HepG2 (cell line): Measurements from ENCODE around the gene TSC22D4. TPM values are rescaled to one million over a fixed set of nuclear protein-coding genes. Genes with fewer than 3 reads are reported as not detected.
A peak's percentile ranks its signal among the peaks of the same experiment; 100 is the strongest.

Source experiments
- DNMT1 ChIP-seq: sonication (generic); formaldehyde crosslinking; IDR thresholded peaks from 2 replicates; pipeline ENCODE4 v1.5.1; 2020; ENCODE audit warnings: mild to moderate bottlenecking, missing genetic modification reagents
- KAT7 ChIP-seq: IDR thresholded peaks from 2 replicates; pipeline ENCODE4 v1.6.1; 2018; ENCODE audit warnings: borderline replicate concordance, missing compliant biosample characterization
- KLF11 ChIP-seq: IDR thresholded peaks from 2 replicates; pipeline ENCODE4 v1.6.1; 2016; ENCODE audit warnings: missing compliant biosample characterization
- NFIC ChIP-seq: IDR thresholded peaks from 2 replicates; pipeline ENCODE4 v1.6.1; 2012; ENCODE audit warnings: mild to moderate bottlenecking, low read length, inconsistent platforms
- POLR2G ChIP-seq: fragments of 200-400 bp; formaldehyde crosslinking; IDR thresholded peaks from 2 replicates; pipeline ENCODE4 v1.6.1; 2018; ENCODE audit warnings: mild to moderate bottlenecking, low read depth, low read length, moderate library complexity
- SNAPC4 ChIP-seq: sonication (generic); formaldehyde crosslinking; IDR thresholded peaks from 2 replicates; pipeline ENCODE4 v1.4.0; 2020; ENCODE audit warnings: mild to moderate bottlenecking, missing genetic modification reagents
- SRSF9 ChIP-seq: fragments of 200-400 bp; formaldehyde crosslinking; IDR thresholded peaks from 2 replicates; pipeline ENCODE4 v1.6.1; 2018; ENCODE audit warnings: borderline replicate concordance, mild to moderate bottlenecking, low read depth, low read length; ENCODE audit not compliant: insufficient read depth, poor library complexity, severe bottlenecking
- UBTF ChIP-seq: sonication (generic); formaldehyde crosslinking; IDR thresholded peaks from 2 replicates; pipeline ENCODE4 v1.4.0; 2020; ENCODE audit warnings: mild to moderate bottlenecking, missing genetic modification reagents
- ZHX2 ChIP-seq, 2 experiments: sonication (generic) in 1 of 2; formaldehyde crosslinking in 1 of 2; IDR thresholded peaks; 2 replicates each; pipeline versions ENCODE4 v1.6.1 to v1.9.0; 2014 to 2022; ENCODE audit warnings: antibody characterized with exemption in 1 of 2, borderline replicate concordance in 1 of 2, inconsistent platforms in 1 of 2, low read depth in 1 of 2, missing genetic modification reagents in 1 of 2
- ZNF430 ChIP-seq: sonication (generic); formaldehyde crosslinking; IDR thresholded peaks from 2 replicates; pipeline ENCODE4 v1.9.0; 2021; ENCODE audit warnings: mild to moderate bottlenecking, missing genetic modification reagents
- ZNF773 ChIP-seq: sonication (generic); formaldehyde crosslinking; IDR thresholded peaks from 2 replicates; pipeline ENCODE4 v1.4.0; 2020; ENCODE audit warnings: missing genetic modification reagents, borderline replicate concordance
- ZSCAN5A ChIP-seq: sonication (generic); formaldehyde crosslinking; IDR thresholded peaks from 2 replicates; pipeline ENCODE4 v1.8.0; 2022; ENCODE audit warnings: mild to moderate bottlenecking, missing genetic modification reagents, borderline replicate concordance
- polyA plus RNA-seq, 8 experiments: library from polyadenylated mRNA; depleted of rRNA in 3 of 8; stranded (reverse) in 7 of 8; unstranded in 1 of 8; fragments of >200 nt; fragmentation: Illumina TruSeq in 4 of 8; extraction: Trizol in 4 of 8; gene quantifications; 2 replicates each; pipeline versions ENCODE4 v1.2.1 to v1.2.3, GENCODE V29; 2011 to 2016; ENCODE audit warnings: low read depth in 4 of 8, missing spikeins in 1 of 8, mixed read lengths in 1 of 8; ENCODE audit not compliant: insufficient read depth in 1 of 8
- total RNA-seq, 5 experiments: library from RNA; depleted of rRNA; stranded (reverse); fragments of >200 nt; fragmentation: Illumina TruSeq; extraction: Trizol; gene quantifications; 2 replicates each; pipeline ENCODE4 v1.2.3, GENCODE V29; 2016; ENCODE audit warnings: low read depth in 1 of 5

The TSC22D4 gene
- total and polyA plus RNA-seq, 2 of the 13 experiments (the other 11 are each of a cell fraction or from before 2014, with no cell fraction given) = 7.7 to 8.7 TPM

GRCh38 chr7:100429637-100430492 lies 49.1 kb downstream of the TSC22D4 start, which contains the start of gene MEPCE (continued):
- TF ChIP-seq KAT7 (peak; percentile 39; the same call in 1 of the 2 replicates), DNMT1 (no peak), ZSCAN5A (CRISPR knock-in tag) (0 out of 2 replicates have a peak, but pooled peaks have one; percentile 58), ZNF773 (CRISPR knock-in tag) (peak; percentile 23; the same call in 1 of the 2 replicates), SRSF9 (no peak), POLR2G (peak; percentile 54), KLF11 (CRISPR knock-in tag) (no peak), NFIC (no peak), ZNF430 (CRISPR knock-in tag) (no peak), ZHX2 (IDR thresholded peaks at IDR 0.05; ENCODE audit: low read depth) (no peak), ZHX2 (CRISPR knock-in tag; IDR thresholded peaks at IDR 0.05; ENCODE audit: borderline replicate concordance) (peak; percentile 48; the same call in 1 of the 2 replicates), SNAPC4 (peak; percentile 81; the same call in 1 of the 2 replicates), UBTF (peak; percentile 58; the same call in 1 of the 2 replicates)
